DOHH2 (cell line): ENCODE measurements around the gene P4HA2.

Experiments used
- EZH2phosphoT487 ChIP-seq: fragments of 200-600 bp; sonication (generic); IDR thresholded peaks from 2 replicates; pipeline ENCODE4 v1.6.1; 2017; ENCODE audit warnings: borderline replicate concordance, mild to moderate bottlenecking, antibody characterized with exemption, low read length, moderate library complexity, mixed read lengths
- TF ChIP-seq, protein P1 (sequence below): fragments of 200-600 bp; sonication (generic); IDR thresholded peaks from one replicate; pipeline ENCODE4 v1.5.1; 2014; ENCODE audit warnings: antibody characterized with exemption, mild to moderate bottlenecking, low read depth, low read length; ENCODE audit not compliant: poor library complexity, severe bottlenecking

DNA sequence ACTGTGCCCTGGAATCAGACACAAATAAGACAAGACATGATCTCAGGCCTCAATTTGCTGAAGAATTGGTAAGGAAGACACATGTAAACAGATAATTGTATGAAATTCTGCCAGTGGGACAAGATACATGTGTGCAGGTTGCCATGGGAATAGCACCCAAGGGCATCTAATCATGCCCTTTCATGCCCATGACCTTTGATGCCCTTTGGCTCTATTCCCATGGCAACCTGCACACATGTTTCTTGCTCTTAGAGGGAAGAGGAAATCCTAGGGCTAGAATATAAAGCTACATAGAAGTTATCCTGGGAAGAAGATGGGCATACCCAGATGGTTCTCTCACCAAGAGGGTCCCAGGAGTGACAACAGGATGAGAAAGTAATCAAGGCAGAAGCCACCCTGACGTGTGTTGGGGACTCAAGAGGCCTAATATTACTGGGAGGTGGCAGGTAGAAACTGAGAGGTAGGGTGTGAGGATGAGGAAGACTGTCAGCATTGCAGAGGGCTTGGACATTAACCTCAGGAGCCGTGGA, 34.4 kb downstream of the P4HA2 start:
- TF ChIP-seq, protein P1, sequence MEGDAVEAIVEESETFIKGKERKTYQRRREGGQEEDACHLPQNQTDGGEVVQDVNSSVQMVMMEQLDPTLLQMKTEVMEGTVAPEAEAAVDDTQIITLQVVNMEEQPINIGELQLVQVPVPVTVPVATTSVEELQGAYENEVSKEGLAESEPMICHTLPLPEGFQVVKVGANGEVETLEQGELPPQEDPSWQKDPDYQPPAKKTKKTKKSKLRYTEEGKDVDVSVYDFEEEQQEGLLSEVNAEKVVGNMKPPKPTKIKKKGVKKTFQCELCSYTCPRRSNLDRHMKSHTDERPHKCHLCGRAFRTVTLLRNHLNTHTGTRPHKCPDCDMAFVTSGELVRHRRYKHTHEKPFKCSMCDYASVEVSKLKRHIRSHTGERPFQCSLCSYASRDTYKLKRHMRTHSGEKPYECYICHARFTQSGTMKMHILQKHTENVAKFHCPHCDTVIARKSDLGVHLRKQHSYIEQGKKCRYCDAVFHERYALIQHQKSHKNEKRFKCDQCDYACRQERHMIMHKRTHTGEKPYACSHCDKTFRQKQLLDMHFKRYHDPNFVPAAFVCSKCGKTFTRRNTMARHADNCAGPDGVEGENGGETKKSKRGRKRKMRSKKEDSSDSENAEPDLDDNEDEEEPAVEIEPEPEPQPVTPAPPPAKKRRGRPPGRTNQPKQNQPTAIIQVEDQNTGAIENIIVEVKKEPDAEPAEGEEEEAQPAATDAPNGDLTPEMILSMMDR, result no peak
- no peak for TF ChIP-seq EZH2phosphoT487
